Endothelial cell of umbilical vein (primary cell): Measurements from ENCODE around the gene ITGB2.

Experiments used
- EZH2 ChIP-seq: IDR thresholded peaks from 2 replicates; pipeline ENCODE4 v1.6.1; 2012; ENCODE audit warnings: borderline replicate concordance, low read depth, mild to moderate bottlenecking, moderate library complexity, low read length, inconsistent platforms; ENCODE audit not compliant: severe bottlenecking
- POLR2A ChIP-seq: IDR thresholded peaks from 2 replicates; pipeline ENCODE4 v1.6.1; 2012; ENCODE audit warnings: low read depth, mild to moderate bottlenecking, control low read depth, low read length
- POLR2AphosphoS5 ChIP-seq: IDR thresholded peaks from 2 replicates; pipeline ENCODE4 v1.6.1; 2012; ENCODE audit warnings: low read depth, mild to moderate bottlenecking, control low read depth, low read length, moderate library complexity; ENCODE audit not compliant: insufficient read depth

- TF ChIP-seq POLR2AphosphoS5 (no peak), POLR2A (no peak), EZH2 (no peak)
These were observed 8.6 kb upstream of the ITGB2 start for GRCh38 chr21:44929242-44929798.
